Measurements from ENCODE around the gene SAMSN1. TPM values are rescaled to one million over a fixed set of nuclear protein-coding genes. Genes with fewer than 3 reads are reported as not detected.

SAMSN1 gene
- total RNA-seq, 4 donors from 2014 or later, result 0.82 to 1.4 (median 1.4) TPM; not detected in 1

DNA sequence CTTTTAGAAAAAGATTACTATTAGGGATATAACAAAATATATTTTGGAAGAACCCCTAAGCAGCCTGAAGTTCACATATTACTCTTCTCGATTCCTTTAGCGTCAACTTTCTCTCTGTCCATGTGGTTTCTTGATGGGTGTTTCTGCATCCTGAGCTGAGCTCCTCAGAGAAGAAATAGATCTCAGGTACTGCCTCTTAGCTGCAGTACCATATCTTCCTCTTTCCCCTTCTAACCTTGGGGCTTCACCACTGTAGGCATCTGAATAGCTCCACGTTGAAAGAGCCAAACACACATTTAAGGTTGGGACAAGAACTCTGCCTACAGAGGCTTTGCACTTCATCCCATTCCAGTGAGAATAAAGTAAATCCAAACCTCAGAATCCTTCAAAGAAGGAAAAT is 59.2 kb downstream of the SAMSN1 start:
- Histone ChIP-seq H3K9me3 (no peaks in the 10 kb centered on the region), H3K36me3 (no peaks in the 10 kb centered on the region), H3K4me3 (no peak overlapping the region), H3K4me1 (no peaks in the 10 kb centered on the region), H3K27me3 (no peaks in the 10 kb centered on the region), H3K27ac (no peak overlapping the region)
- in situ Hi-C loops (cut with MboI; ENCODE audit: low sequenced_read_pairs in 4 of 4) (no loop called here), intact Hi-C loops (cut with DNase I; ENCODE audit: low total_unique reads) (no loop called here)
- ATAC-seq, result no peak
- no peak for DNase-seq
- no peak for TF ChIP-seq POLR2A (IDR thresholded peaks at IDR 0.05)
- TF ChIP-seq CTCF (IDR thresholded peaks at IDR 0.05 in 4 of 5, conservative IDR thresholded peaks at IDR 0.05 in 1 of 5), result no peak

DNA sequence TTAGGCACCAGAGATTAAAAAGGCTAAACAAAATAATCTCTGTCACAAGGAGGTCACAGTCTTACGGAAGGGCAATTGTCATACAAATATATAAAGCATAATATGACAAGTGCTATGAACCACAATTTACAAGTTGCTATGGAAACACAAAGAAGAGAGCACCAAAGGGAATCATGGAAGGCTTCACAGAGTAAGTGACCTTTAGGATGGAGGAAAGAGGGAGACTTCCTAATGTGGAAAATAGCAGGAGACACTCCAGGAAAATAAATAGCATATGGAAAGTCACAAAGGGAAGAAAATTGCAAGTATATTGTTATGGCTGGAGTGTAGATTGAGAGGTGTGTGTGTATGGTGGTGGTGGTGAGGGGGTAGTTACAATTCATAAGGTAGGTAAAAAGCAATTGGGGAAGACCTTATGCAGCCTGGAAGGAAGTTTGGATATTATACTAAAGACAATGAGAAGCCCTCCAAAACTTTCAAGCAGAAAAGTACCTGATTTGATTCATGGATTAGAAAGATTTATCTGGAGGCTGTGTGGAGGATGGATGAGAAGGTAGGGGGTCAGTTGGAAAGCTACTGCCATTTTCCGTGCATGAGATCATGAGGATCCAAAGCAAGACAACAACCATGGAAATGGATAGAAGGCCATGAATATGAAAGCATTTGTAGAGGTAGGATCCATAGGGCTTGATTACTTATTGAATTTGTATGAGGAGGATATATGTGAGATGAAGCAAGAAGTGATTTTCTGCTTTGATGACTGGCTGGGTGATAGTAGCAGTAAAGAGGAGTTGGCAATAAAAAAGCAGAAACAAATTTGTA is 61.7 kb downstream of the SAMSN1 start:
- intact Hi-C loops (cut with DNase I; ENCODE audit: low total_unique reads) (no loop called here), in situ Hi-C loops (cut with MboI; ENCODE audit: low sequenced_read_pairs in 4 of 4) (no loop called here)
- no peak for ATAC-seq
- H3K4me1 ChIP-seq, result no peaks in the 10 kb centered on the region
- DNase-seq, result no peak
- no peak overlapping the region for H3K27ac ChIP-seq
- no peaks in the 10 kb centered on the region for H3K27me3 ChIP-seq
- no peak overlapping the region for H3K4me3 ChIP-seq
- no peaks in the 10 kb centered on the region for H3K36me3 ChIP-seq
- TF ChIP-seq POLR2A (IDR thresholded peaks at IDR 0.05) (no peak), CTCF (IDR thresholded peaks at IDR 0.05 in 4 of 5, conservative IDR thresholded peaks at IDR 0.05 in 1 of 5) (no peak)
- no peaks in the 10 kb centered on the region for H3K9me3 ChIP-seq

- H3K27me3 ChIP-seq, result no peaks in the 10 kb centered on the region
- in situ Hi-C loops (cut with MboI; ENCODE audit: low sequenced_read_pairs in 4 of 4) (no loop called here), intact Hi-C loops (cut with DNase I; ENCODE audit: low total_unique reads) (no loop called here)
- no peak overlapping the region for H3K27ac ChIP-seq
- TF ChIP-seq CTCF (IDR thresholded peaks at IDR 0.05 in 4 of 5, conservative IDR thresholded peaks at IDR 0.05 in 1 of 5) (no peak), POLR2A (IDR thresholded peaks at IDR 0.05) (no peak)
- H3K36me3 ChIP-seq, result no peaks in the 10 kb centered on the region
- no peak overlapping the region for H3K4me3 ChIP-seq
- ATAC-seq, result no peak
- no peak for DNase-seq
- H3K9me3 ChIP-seq, result no peaks in the 10 kb centered on the region
- no peaks in the 10 kb centered on the region for H3K4me1 ChIP-seq
These were observed 62.8 kb downstream of the SAMSN1 start for GRCh38 chr21:14483296-14483695.

DNA sequence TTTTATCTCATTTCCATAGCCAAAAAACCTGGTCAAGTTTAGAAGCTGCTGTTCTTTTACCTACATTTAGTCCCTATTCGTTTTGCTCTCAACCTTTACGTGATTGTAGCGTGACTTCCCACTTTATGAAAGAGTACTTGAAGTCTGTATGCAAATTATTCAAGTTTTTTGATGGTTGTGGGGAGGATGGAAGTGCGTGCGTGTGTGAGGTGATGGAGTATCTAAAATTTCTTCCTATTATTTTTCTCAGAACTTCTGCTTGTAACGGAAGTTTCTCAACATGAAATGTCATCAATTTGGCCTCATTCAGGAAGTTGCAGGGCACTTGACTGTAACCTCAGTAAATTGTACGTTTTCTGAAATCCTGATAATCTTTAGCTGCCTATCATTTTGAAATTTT is 64.0 kb downstream of the SAMSN1 start:
- Histone ChIP-seq H3K4me3 (no peak overlapping the region), H3K9me3 (no peaks in the 10 kb centered on the region), H3K36me3 (no peaks in the 10 kb centered on the region), H3K27ac (no peak overlapping the region), H3K27me3 (no peaks in the 10 kb centered on the region), H3K4me1 (no peaks in the 10 kb centered on the region)
- DNase-seq (peak in 1 of 2 donors; percentile 5), ATAC-seq (no peak)
- TF ChIP-seq POLR2A (IDR thresholded peaks at IDR 0.05) (no peak), CTCF (IDR thresholded peaks at IDR 0.05 in 4 of 5, conservative IDR thresholded peaks at IDR 0.05 in 1 of 5) (no peak)
- in situ Hi-C loops (cut with MboI; ENCODE audit: low sequenced_read_pairs in 4 of 4) (no loop called here), intact Hi-C loops (cut with DNase I; ENCODE audit: low total_unique reads) (no loop called here)
